HG03521 (cell line): ENCODE data around the gene THAP8.

ENCODE experiments used
- ATAC-seq: cut with Tn5 transposase; IDR thresholded peaks from one replicate; pipeline ENCODE4 v1.9.1; 2021; ENCODE audit warnings: mild to moderate bottlenecking, moderate library complexity; ENCODE audit not compliant: unreplicated experiment

Gene THAP8

DNA sequence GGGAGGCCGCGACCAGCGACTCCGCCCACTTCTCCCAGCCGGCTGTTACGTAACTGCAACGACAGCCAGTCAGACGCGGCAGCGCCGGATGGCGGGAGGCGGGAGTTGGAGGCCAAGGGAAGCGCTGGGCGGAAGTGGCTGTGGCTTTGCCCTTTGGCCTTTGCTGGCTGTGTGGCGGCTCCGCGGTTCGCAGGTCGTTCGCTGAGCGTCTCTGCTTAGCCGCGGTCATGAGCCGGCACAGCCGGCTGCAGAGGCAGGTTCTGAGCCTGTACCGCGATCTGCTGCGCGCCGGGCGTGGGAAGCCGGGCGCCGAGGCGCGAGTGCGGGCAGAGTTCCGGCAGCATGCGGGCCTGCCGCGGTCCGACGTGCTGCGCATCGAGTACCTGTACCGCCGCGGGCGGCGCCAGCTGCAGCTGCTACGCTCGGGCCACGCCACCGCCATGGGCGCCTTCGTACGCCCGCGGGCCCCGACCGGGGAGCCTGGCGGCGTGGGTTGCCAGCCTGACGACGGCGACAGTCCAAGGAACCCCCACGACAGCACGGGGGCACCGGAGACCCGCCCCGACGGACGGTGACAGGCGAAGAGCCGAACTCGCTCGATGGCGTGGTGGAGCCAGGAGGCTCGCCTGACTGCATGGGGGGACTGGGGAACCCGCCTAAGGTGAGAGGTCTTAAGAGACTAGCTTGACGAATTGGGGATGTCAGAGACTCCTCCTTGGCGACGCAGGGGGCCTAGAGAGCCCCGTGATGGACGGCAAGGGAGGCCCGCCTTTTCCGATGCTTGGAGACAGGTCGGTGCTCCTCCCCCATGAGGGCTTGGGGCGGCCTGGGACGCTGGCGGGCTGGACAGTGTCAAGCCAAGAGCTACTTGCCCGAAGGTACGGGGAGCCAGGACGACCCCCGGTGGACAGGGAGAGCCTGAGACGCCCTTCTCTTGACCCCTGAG lies 58.8 kb downstream of the THAP8 start, which contains the start of gene SDHAF1:
Gene SDHAF1, plus strand, starts transcription at position 141 of the 946 bp plus-strand sequence. Its CDS starts 87 bp downstream, at position 228.
- ATAC-seq = peak; percentile 86

DNA sequence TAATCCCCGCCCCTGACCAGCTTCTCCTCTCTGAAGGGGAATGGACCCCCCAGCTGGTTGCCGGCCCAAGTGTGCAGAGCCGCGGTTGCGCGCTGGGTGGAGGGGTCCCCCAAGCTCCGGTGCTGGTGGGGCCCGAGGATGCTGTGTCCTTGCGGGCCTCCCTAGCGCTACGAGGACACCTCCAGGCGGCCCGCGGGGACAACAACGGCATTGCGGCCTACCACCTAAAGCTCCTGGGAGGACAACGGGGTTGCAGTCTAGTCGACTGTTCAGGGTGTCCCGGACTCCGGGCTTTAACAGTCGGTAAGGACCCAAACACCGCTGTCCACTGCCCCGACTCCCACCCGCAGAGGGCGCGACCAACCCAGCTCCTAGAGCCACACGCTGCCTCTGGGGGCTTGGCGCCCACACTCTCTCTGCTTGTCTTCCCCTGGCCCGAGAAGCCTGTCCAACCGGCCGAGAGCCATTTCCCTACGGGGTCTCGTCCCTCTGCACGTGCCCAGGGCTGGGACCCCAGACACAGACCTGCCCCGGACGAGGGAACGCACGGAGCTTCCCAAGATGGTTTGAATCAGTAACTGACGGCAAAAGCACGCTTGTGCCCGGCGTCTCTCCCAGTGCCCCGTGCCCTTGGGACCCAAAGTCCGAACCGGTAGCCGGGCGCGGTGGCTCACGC lies 60.0 kb downstream of the THAP8 start:
- ATAC-seq = no peak

DNA sequence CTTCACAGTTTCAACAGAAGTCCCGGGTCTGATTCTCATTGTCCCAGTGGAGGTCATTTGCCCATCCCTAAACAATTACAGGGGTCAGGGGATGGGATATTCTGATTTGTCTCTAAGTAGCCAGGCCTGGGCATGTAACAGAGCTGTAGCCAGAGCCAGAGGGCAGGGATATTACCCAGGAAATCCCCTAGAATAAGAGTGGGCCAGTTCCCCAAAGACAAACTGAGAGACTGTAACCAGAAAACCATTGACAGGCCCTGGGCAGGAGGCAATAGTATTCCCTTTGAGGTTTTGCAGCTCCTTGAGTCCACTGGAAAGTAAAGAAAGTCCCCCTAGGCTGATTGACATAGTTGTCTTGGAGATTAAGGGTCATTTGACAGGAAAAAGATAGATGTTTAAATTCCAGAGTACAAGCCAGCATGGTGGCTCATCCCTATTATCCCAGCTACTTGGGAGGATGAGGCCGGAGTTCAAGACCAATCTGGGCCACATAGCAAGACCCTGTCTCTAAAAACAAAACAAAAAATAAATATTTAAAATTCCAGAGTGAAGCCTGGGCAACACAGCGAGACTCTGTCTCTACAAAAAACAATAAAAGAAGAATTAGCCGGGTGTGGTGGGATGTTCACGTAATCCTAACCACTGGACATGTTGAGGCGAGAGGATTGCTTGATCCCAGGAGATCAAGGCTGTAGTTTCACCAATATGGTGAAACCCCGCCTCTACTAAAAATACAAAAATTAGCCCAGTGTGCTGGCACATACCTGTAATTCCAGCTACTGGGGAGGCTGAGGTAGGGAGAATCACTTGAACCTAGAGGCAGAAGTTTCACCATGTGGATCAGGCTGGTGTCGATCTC lies 60.9 kb downstream of the THAP8 start:
- ATAC-seq = no peak

DNA sequence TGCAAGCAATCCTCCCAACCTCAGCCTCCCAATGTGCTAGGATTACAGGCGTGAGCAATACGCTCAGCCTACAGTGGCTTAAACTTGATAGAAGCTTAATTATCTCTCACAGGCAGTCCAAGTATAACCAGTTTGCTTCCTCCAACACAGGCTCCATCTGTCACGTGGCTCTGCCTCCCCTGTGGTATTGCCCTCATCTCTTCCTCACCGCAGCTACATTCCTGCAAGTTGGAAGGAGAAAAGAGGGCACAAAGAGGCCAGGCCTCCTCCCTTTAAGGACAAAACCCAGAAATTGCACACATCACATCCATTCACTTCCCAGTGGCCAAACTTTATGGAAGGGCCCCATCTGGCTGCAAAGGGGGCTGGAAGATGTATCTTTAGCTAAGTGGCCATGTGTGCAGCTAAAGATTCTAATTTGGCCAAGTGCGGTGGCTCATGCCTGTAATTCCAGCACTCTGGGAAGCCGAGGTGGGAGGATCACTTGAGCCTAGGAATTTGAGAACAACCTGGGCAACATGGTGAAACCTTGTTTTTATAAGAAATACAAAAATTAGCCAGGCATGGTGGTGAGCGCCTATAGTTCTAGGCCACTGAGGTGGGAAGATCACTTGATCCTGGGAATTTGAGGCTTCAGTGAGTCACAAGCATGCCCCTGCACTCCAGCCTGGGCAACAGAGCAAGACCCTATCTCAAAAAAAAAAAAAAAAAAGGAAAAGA lies 62.2 kb downstream of the THAP8 start:
- ATAC-seq = no peak

DNA sequence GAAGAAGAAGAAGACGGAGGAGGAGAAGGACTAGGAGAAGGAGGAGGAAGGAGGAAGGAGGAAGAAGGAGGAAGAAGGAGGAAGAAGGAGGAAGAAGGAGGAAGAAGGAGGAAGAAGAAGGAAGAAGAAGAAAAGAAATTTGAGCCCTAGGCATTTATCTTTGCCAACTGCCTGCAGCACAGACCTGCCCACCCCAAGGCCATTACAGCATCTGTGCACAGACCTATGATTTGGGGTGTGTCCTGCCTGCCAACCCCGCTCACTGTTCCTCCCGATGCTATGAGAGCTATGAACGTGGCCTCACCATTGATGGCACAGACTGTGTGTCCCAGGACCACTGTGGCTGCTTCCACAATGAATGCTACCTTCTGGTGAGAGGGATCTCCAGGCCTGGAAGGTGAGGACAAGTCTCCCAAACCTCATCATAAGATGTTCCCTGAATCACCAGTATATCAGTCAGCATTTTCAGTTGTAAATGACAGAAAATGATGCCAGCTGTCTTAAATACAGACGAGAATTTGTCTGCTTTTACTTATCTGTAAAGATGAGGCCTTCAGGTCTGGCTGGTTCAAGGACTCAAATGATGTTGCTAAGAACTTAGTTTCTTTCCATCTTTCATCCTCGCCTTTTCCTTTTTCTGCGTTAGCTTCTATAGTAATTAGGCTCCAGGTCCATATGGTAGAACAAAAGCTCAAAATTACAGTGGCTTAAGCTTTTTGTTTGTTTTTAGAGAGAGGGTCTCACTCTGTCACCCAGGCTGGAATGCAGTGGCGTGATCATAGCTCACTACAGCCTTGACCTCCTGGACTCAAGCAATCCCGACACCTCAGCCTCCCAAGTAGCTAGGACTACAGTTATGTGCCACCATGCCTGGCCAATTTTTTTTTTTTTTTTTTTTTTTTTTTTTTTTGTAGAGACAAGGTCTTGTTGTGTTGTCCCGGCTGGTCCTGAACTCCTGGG lies 63.0 kb downstream of the THAP8 start:
- no peak for ATAC-seq

DNA sequence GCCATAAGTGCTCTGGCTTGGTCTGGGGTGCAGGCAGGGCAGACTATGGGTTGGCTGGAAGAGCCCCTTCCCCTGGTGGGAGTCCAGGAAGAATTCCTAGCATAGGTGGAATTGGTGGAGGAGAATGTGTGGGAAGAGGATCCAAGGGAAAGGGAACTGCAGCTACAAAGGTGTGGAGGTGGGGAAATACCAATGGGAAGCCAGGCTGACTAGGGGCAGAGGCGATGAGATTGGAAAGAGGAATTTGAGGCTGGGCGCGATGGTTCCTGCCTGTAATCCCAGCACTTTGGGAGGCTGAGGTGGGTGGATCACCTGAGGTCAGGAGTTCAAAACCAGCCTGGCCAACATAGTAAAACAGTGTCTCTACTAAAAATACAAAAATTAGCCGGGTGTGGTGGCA lies 63.9 kb downstream of the THAP8 start:
- ATAC-seq = no peak

DNA sequence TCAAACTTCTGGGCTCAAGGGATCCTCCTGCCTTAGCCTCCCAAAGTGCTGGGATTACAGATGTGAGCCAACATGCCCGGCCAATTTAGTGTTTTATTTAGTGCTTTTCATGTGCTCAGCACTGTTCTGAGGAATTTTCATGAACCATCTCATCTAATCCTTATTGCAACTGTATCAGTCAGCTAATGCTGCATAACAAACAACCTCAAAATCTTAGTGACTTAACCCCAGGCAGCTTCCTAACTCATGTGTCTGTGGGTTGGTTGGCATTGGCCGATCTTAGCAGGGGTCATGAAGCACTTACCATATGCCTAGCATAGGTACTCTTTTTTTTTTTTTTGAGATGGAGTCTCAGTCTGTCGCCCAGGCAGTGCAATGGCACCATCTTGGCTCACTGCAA lies 65.3 kb downstream of the THAP8 start:
- ATAC-seq = no peak

DNA sequence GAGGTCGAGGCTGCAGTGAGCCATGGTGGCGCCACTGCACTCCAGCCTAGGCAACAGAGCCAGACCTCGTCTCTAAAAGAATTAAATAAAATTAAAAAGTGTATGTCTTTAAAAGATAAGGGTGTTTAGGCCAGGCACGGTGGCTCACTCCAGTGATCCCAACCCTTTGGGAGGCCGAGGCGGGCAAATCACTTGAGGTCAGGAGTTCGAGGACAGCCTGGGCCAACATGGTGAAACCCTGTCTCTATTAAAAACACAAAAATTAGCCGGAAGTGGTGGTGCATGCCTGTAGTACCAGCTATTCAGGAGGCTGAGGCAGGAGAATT lies 66.6 kb downstream of the THAP8 start:
- no peak for ATAC-seq

DNA sequence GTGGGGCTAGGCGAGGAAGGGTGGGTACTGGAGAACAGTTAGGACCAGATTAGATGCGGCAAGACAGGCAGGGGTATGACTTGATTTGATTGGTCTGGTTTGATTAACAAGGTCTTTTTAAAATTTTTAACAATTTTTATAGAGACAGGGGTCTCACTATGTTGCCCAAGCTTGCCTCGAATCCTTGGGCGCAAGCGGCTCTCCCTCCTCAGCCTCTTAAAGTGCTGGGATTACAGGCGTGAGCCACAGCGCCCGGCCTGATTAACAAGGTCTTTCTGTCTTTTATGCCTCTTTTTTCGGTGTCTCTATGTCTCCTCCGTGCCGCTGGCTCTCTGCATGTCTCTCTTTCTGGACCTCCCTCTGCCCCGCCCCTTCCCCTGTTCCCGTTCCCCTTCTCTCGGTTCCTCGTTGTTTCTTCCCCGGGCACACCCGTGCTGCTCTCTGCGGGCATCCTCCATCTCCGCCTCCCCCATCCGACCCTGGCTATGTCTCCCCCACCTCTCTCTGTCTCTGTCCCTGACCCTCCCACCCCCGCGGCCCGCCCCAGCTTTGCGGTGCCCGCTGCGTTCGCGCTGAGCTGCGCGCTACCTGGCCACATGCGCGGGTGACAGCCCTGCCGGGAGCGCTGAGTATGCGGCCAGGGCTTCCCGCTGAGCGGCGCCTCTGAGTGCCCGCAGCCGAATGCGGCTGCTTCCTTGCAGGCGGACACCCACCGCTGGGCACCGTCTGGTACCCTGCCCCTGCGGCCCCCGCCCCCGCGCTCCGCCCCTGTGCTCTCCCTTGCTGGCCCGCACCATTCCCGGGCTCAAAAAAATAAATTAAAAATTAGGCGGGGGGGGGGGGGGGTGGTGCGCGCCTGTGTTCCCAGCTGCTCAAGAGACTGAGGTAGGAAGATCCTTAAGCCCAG lies 67.2 kb downstream of the THAP8 start:
- ATAC-seq = no peak

DNA sequence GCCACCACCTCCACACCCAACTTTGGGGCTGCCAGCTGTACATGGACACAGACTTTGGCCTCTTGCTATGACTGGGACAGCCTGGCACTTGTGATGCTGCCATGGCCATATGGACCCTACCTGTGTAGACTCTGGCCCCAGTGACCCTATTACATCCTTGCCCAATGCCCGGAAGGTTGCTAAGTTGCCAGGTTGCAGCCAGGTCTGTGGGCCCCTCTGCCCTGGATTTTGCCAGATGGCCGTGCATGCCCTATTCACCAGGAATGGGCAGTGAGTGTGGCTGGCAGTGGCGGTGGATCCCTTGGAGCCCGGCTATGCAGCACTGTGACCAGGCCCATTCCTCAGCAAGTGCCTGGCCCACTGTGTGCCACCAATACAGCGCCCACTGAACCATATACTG lies 68.0 kb downstream of the THAP8 start:
- ATAC-seq = no peak
